VCaP (cell line): Measurements from ENCODE around the gene IFI27.

Source experiments
- H3K27ac ChIP-seq: fragments of 450-650 bp; 2 replicates; pipeline ENCODE4 v1.5.1; 2017
- TF ChIP-seq, protein P1 (sequence below): fragments of 450-650 bp; conservative IDR thresholded peaks from 2 replicates; pipeline ENCODE4 v1.5.1; 2017; ENCODE audit warnings: mild to moderate bottlenecking, moderate library complexity

Gene IFI27

DNA sequence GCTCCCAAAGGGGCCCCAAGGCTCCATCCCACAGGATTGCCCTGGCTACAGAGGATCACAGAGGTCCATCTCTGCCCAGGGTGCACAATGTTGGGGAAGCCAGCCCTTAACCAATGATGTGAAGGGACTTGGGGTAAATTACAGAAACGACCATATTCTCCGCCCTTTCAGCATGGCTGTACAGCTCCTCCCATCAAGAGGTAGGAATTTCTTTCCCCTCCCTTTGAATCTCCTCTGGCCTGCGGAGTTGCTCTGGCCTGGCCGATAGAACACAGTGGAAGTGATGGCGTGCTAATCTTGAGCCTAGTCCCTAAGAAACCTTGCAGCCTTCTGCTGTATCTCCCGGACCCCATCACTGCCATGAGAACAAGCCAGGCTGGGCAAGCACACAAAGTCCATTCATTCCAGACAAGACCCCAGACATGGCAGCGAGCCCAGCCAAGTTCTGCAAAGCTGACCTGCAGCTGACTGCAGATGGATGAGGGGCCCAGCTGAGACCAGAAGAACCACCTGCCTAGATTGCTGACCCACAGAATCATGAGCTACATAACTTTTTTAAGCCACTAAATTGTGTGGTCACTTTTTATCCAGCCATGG, 6.9 kb upstream of the IFI27 start:
- TF ChIP-seq, protein P1, sequence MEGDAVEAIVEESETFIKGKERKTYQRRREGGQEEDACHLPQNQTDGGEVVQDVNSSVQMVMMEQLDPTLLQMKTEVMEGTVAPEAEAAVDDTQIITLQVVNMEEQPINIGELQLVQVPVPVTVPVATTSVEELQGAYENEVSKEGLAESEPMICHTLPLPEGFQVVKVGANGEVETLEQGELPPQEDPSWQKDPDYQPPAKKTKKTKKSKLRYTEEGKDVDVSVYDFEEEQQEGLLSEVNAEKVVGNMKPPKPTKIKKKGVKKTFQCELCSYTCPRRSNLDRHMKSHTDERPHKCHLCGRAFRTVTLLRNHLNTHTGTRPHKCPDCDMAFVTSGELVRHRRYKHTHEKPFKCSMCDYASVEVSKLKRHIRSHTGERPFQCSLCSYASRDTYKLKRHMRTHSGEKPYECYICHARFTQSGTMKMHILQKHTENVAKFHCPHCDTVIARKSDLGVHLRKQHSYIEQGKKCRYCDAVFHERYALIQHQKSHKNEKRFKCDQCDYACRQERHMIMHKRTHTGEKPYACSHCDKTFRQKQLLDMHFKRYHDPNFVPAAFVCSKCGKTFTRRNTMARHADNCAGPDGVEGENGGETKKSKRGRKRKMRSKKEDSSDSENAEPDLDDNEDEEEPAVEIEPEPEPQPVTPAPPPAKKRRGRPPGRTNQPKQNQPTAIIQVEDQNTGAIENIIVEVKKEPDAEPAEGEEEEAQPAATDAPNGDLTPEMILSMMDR = no peak

DNA sequence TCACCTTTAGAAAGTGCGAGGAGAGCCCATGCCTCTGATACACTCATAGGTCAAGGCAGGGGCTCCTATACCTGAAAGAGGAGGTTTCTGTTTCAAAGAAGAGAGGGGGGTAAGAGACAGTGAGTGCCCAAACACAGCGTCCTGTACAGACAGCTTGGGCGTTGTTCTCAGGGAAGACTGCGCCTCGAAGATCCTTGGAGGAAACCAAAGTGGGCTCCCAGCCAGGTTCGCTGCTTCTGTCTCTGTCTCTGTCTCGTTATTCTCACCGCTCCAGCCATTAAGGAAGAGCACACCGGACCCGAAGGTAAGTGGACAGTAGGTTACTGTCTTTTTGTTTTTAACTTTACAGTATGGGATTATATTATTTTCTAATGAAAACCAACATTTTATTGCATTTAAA, 5.8 kb upstream of the IFI27 start:
- H3K27ac ChIP-seq = no peak overlapping the region
- TF ChIP-seq, protein P1 = no peak

More for the DNA sequence above, 6.9 kb upstream of the IFI27 start:
- no peak overlapping the region for H3K27ac ChIP-seq

DNA sequence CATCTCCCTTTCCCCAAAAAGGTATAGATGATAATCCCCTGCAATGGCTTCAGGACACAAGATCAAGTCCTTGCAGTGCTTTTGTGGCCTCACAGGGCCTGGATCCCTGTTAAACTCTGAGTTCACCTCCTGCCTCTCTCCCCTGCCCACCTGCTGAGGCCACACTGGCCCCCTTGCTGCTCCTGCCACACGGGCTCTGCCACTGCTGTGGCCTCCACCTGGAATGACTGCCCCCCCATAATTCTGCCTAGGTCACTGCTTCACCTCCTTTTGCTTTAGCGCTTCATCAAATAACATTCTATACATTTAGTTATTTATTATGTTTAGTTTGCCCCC, 653 bp upstream of the IFI27 start:
- no peak overlapping the region for H3K27ac ChIP-seq
- TF ChIP-seq, protein P1 = no peak

DNA sequence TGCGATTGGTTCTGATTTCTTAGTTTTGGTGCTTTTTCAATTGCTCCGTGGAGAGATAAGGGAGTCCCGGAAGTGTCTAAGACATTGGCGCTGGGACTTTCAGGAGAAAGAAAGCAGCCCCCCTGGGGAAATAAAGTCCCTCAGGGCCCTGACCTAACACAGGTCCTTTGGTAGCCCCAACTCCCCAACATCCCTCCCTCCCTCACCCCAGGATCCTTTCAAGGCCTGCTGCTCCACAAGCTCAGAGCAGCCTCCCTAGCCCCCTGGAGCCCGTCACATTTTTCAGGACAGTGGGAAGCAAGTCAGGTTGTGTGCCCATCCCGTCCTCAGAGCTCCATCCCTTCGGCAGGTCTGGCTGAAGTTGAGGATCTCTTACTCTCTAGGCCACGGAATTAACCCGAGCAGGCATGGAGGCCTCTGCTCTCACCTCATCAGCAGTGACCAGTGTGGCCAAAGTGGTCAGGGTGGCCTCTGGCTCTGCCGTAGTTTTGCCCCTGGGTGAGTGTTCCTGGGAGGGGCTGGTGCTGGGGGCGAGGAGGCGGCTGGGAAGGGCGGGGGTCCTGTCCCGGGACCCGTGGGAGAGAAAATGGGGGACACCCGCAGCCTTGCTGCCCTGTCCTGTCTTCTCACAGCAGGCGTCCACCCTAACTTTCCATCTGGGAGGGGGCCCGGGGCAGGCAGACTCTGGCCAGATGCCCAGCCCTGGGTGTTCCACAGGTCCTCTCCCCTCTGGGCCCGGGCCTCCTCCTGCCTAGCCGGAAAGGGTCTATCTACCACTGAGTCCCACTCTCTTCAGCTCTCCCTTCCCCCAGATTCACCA, 950 bp downstream of the IFI27 start:
- TF ChIP-seq, protein P1 = no peak

DNA sequence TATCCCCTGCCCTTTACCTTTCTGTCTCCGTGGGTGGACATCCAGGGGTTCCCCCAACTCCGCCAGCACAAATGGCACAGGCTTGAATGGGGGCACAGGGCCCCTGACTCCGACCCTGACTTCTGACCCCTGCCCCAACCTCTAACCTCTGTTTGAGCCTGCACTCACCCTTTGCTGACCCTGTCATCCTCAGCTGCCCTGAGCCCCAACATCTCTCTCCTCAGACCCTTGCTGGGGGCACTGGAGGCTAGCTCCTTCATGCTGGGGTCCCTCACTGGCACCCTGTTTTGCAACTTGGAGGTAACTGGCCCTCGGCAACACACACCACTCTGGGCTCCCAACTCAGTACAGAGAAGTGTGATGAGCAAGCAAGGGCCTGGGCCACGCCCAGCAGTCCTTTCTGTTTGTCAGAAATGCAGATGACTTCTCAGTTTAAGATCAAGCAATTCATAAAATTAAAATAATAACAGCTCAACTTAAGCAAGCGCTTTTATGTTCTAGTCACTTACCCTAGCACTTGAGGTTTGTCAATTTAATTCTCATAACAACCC, 2.1 kb downstream of the IFI27 start:
- H3K27ac ChIP-seq = no peak overlapping the region; the same call in 1 of the 2 replicates
- TF ChIP-seq, protein P1 = no peak

More for the DNA sequence above, 950 bp downstream of the IFI27 start:
- no peak overlapping the region for H3K27ac ChIP-seq

DNA sequence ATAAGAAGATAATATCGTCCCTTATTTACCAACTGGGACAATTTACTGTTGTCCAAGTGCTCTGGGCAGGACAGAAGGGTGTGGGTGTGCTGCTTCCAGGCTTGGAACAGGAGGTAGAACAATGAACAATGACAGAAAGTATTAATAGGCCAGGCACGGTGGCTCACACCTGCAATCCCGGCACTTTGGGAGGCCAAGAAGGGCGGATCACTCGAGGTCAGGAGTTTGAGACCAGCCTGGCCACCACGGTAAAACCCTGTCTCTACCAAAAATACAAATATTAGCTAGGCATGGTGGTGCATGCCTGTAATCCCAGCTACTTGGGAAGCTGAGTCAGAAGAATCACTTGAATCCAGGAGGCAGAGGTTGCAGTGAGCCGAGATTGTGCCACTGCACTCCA, 2.5 kb downstream of the IFI27 start:
- no peak overlapping the region; the same call in 1 of the 2 replicates for H3K27ac ChIP-seq
- TF ChIP-seq, protein P1 = no peak

DNA sequence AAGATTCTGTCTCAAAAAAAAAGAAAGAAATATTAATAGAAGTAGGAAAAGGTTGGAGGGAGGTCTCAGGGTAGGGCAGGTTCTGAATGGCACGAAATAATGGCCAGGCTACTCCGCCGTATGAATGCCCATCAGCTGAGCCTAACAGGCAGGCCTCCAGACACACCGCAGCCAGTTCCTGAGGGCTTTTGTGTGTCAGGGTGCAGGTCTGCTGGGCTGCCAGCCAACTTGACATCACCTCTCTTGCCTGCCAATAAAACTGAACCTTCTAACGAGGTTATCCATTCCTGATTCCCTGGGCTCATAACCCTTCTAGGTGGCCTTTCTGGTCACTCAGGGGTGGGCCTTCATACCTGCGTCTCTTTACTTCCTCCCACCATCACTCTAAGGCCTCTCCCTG, 3.0 kb downstream of the IFI27 start:
- no peak overlapping the region; the same call in 1 of the 2 replicates for H3K27ac ChIP-seq
- TF ChIP-seq, protein P1 = no peak
